SK-N-SH treated with all-trans-retinoic acid at 6 μM for 48 hours (cell line): ENCODE data around the gene OTUB1.

Source experiments
- PPARA ChIP-seq: fragments of 250-450 bp; sonication (Bioruptor Pico); IDR thresholded peaks from 2 replicates; pipeline ENCODE4 v1.5.0; 2020; ENCODE audit warnings: mild to moderate bottlenecking, borderline replicate concordance
- TF ChIP-seq, protein P1 (sequence below): fragments of 250-450 bp; sonication (Bioruptor Pico); IDR thresholded peaks from 2 replicates; pipeline ENCODE4 v1.8.0; 2020; ENCODE audit warnings: mild to moderate bottlenecking, moderate library complexity, borderline replicate concordance

DNA sequence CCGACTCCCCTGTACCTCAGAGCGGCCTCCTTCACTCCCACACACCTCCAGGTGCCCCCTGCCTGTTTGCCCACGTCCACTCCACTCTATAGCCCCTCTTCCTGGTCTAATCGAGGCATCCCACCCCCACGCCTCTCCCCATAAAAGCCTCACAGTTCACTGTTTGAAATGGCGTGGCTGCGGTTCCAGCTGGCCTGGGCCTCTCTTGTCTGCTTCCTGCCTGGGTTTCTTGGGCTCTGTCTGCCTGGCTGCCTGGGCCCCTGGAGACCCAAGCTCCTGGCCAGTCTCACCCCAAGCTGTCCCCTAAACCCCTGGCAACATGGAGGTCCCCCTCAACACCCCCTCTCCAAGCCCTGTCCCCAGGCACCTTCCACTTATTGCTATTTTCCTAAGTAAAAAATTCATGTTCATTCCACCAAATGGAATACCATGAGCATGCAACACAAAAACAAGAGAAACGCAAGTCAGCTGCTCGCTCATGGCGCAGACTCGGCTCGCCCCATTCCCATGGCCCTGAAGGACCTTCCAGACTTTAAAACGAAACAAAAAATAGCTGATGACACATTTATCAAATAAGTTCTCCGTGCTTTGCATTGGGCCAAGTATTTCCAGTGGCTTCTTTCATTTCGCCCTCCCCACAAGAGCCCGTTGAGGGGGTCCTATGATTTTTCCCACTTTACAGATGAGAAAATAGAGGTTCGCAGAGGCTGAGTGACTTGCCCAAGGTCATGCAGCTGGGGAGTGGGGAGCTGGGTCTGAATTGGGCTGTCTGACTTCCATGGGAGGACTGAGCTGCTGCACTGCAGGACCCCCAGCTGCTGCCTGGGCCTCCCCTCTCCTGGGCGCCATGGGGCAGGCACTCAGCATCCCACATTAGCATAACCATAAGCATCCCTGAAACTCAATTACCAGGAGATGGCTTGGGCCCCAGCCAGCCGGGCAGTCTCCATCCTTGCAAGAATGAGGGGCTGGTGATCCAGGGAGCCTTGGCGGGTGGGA is 37.8 kb downstream of the OTUB1 start:
- no peak for TF ChIP-seq PPARA
- TF ChIP-seq, protein P1, sequence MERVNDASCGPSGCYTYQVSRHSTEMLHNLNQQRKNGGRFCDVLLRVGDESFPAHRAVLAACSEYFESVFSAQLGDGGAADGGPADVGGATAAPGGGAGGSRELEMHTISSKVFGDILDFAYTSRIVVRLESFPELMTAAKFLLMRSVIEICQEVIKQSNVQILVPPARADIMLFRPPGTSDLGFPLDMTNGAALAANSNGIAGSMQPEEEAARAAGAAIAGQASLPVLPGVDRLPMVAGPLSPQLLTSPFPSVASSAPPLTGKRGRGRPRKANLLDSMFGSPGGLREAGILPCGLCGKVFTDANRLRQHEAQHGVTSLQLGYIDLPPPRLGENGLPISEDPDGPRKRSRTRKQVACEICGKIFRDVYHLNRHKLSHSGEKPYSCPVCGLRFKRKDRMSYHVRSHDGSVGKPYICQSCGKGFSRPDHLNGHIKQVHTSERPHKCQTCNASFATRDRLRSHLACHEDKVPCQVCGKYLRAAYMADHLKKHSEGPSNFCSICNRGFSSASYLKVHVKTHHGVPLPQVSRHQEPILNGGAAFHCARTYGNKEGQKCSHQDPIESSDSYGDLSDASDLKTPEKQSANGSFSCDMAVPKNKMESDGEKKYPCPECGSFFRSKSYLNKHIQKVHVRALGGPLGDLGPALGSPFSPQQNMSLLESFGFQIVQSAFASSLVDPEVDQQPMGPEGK (CRISPR knock-in tag), result no peak
